ENCODE data around the gene ADAMTS12. TPM values are rescaled to one million over a fixed set of nuclear protein-coding genes. Genes with fewer than 3 reads are reported as not detected.
"Not testable (repeated sequence)": the region's sequence is repeated elsewhere in the genome, so short reads cannot be mapped to it uniquely, and the experiment has no call there.

Gene ADAMTS12
- total RNA-seq: 2.2 TPM

- peak; percentile 21 for DNase-seq (ENCODE audit: low spot score)
Measured at GRCh38 chr5:33891788-33892619, at the start of gene ADAMTS12. TSS of gene ADAMTS12 (minus strand) at chr5:33891990. CDS start at chr5:33891856, 134 bp downstream.

GRCh38 chr5:33941090-33941489 lies 49.3 kb upstream of the ADAMTS12 start:
- no peak for DNase-seq (ENCODE audit: low spot score)

GRCh38 chr5:33939556-33940262 lies 47.9 kb upstream of the ADAMTS12 start:
- no peak for DNase-seq (ENCODE audit: low spot score)

GRCh38 chr5:33938881-33939280 lies 47.1 kb upstream of the ADAMTS12 start:
- no peak for DNase-seq (ENCODE audit: low spot score)

GRCh38 chr5:33938507-33938796 lies 46.7 kb upstream of the ADAMTS12 start:
- DNase-seq (ENCODE audit: low spot score): no peak

GRCh38 chr5:33937707-33938506 lies 46.1 kb upstream of the ADAMTS12 start:
- DNase-seq (ENCODE audit: low spot score): no peak

- no peak for DNase-seq (ENCODE audit: low spot score)
Measured at GRCh38 chr5:33937017-33937706, 45.4 kb upstream of the ADAMTS12 start.

- no peak for DNase-seq (ENCODE audit: low spot score)
Measured at GRCh38 chr5:33936381-33937016, 44.7 kb upstream of the ADAMTS12 start, which contains the start of gene RXFP3. TSS of gene RXFP3 (plus strand) at chr5:33936386. CDS start at chr5:33936741, 355 bp downstream.

- peak; percentile 34 for DNase-seq (ENCODE audit: low spot score)
Measured at GRCh38 chr5:33936004-33936380, 44.2 kb upstream of the ADAMTS12 start.

GRCh38 chr5:33934176-33934575 lies 42.4 kb upstream of the ADAMTS12 start:
- DNase-seq (ENCODE audit: low spot score): no peak

GRCh38 chr5:33933723-33934169 lies 42.0 kb upstream of the ADAMTS12 start:
- DNase-seq (ENCODE audit: low spot score): no peak

- no peak for DNase-seq (ENCODE audit: low spot score)
Measured at GRCh38 chr5:33931136-33931535, 39.3 kb upstream of the ADAMTS12 start.

- DNase-seq (ENCODE audit: low spot score): no peak
Measured at GRCh38 chr5:33929925-33930690, 38.3 kb upstream of the ADAMTS12 start.

- DNase-seq (ENCODE audit: low spot score): no peak
Measured at GRCh38 chr5:33928283-33928682, 36.5 kb upstream of the ADAMTS12 start.

- no peak for DNase-seq (ENCODE audit: low spot score)
Measured at GRCh38 chr5:33927685-33928084, 35.9 kb upstream of the ADAMTS12 start.

GRCh38 chr5:33925278-33925677 lies 33.5 kb upstream of the ADAMTS12 start:
- DNase-seq (ENCODE audit: low spot score): no peak

- peak; percentile 19 for DNase-seq (ENCODE audit: low spot score)
Measured at GRCh38 chr5:33921002-33921401, 29.2 kb upstream of the ADAMTS12 start.

- not testable (repeated sequence) for DNase-seq (ENCODE audit: low spot score)
Measured at GRCh38 chr5:33914844-33915243, 23.1 kb upstream of the ADAMTS12 start.

GRCh38 chr5:33906248-33906647 lies 14.5 kb upstream of the ADAMTS12 start:
- DNase-seq (ENCODE audit: low spot score): not testable (repeated sequence)

GRCh38 chr5:33905381-33905780 lies 13.6 kb upstream of the ADAMTS12 start:
- no peak for DNase-seq (ENCODE audit: low spot score)

Data from mucosa of gallbladder (tissue), 1 donor.